SU-DHL-6 (cell line): ENCODE results near the gene DRAM1.
"Not testable (repeated sequence)": the region's sequence is repeated elsewhere in the genome, so short reads cannot be mapped to it uniquely, and the experiment has no call there.

Experiments
- H2AFZ ChIP-seq: fragments of 200-600 bp; sonication (generic); 2 replicates; pipeline ENCODE4 v1.6.1; 2014; ENCODE audit warnings: low read depth, mild to moderate bottlenecking, moderate library complexity, mixed read lengths, antibody characterized with exemption, low read length; ENCODE audit not compliant: severe bottlenecking
- H3F3A ChIP-seq: fragments of 200-600 bp; shearing (Covaris generic); 2 replicates; pipeline ENCODE4 v1.6.0; 2016; ENCODE audit warnings: antibody characterized with exemption, mild to moderate bottlenecking; ENCODE audit not compliant: insufficient read depth
- H3K27ac ChIP-seq: fragments of 200-600 bp; sonication (generic); 2 replicates; pipeline ENCODE4 v1.5.1; 2016; ENCODE audit warnings: low read depth, mild to moderate bottlenecking, low read length, moderate library complexity, mixed read lengths
- H3K27me3 ChIP-seq: fragments of 200-600 bp; sonication (generic), shearing (Covaris generic); 2 replicates; pipeline ENCODE4 v1.6.0; 2014; ENCODE audit warnings: mild to moderate bottlenecking, low read length
- H3K36me3 ChIP-seq: fragments of 200-600 bp; sonication (generic); 2 replicates; pipeline ENCODE4 v1.6.1; 2014; ENCODE audit warnings: mild to moderate bottlenecking, low read length, mixed read lengths
- H3K4me2 ChIP-seq: fragments of 300-600, 200-600 bp; shearing (Covaris generic), sonication (generic); 2 replicates; pipeline ENCODE4 v1.6.0; 2014; ENCODE audit warnings: low read length, low read depth, mild to moderate bottlenecking; ENCODE audit not compliant: poor library complexity, severe bottlenecking
- H3K4me3 ChIP-seq: fragments of 200-600 bp; sonication (generic); 2 replicates; pipeline ENCODE4 v1.5.1; 2014; ENCODE audit warnings: antibody characterized with exemption, low read length, mild to moderate bottlenecking, mixed read lengths; ENCODE audit not compliant: insufficient read depth, poor library complexity, severe bottlenecking
- H3K79me2 ChIP-seq: fragments of 200-600 bp; sonication (generic); 2 replicates; pipeline ENCODE4 v1.6.1; 2014; ENCODE audit warnings: mild to moderate bottlenecking, low read length, moderate library complexity; ENCODE audit not compliant: insufficient read depth
- H3K9ac ChIP-seq: fragments of 200-600 bp; sonication (generic); 2 replicates; pipeline ENCODE4 v1.7.0; 2014; ENCODE audit warnings: mild to moderate bottlenecking, low read length
- H3K9me2 ChIP-seq: fragments of 200-600 bp; sonication (generic); replicated peaks from 2 replicates; pipeline ENCODE4 v1.6.1; 2014; ENCODE audit warnings: low read length; ENCODE audit not compliant: insufficient read depth
- H3K9me3 ChIP-seq: fragments of 200-600 bp; sonication (generic); 2 replicates; pipeline ENCODE4 v1.6.1; 2014; ENCODE audit warnings: low read length, mixed read lengths; ENCODE audit not compliant: insufficient read depth
- H4K20me1 ChIP-seq: fragments of 200-600 bp; sonication (generic); 2 replicates; pipeline ENCODE4 v1.6.1; 2014; ENCODE audit warnings: low read depth, mild to moderate bottlenecking, antibody characterized with exemption, low read length, moderate library complexity, mixed read lengths
- CTCF ChIP-seq: fragments of 200-600 bp; sonication (generic); IDR thresholded peaks from one replicate; pipeline ENCODE4 v1.5.1; 2017; ENCODE audit warnings: antibody characterized with exemption, mild to moderate bottlenecking, low read length, moderate library complexity; ENCODE audit not compliant: insufficient read depth, poor library complexity, severe bottlenecking
- EZH2phosphoT487 ChIP-seq: fragments of 200-600 bp; sonication (generic), shearing (Covaris generic); conservative IDR thresholded peaks from 2 replicates; pipeline ENCODE4 v1.6.1; 2018; ENCODE audit warnings: mild to moderate bottlenecking, antibody characterized with exemption, low read length, moderate library complexity, mixed read lengths

The DRAM1 gene

GRCh38 chr12:101915841-101916240, 38.5 kb downstream of the DRAM1 start:
- Histone ChIP-seq H3F3A (no peaks in the 10 kb centered on the region), H3K9ac (no peak overlapping the region), H3K27ac (no peak overlapping the region), H3K4me3 (no peak overlapping the region), H2AFZ (no peak overlapping the region), H3K9me2 (no peaks in the 10 kb centered on the region), H3K36me3 (no peaks in the 10 kb centered on the region), H3K9me3 (no peaks in the 10 kb centered on the region), H3K79me2 (no peaks in the 10 kb centered on the region), H3K4me2 (no peak overlapping the region), H3K27me3 (no peaks in the 10 kb centered on the region), H4K20me1 (no peaks in the 10 kb centered on the region)
- TF ChIP-seq EZH2phosphoT487, result no peak
- no peak for TF ChIP-seq CTCF

DNA sequence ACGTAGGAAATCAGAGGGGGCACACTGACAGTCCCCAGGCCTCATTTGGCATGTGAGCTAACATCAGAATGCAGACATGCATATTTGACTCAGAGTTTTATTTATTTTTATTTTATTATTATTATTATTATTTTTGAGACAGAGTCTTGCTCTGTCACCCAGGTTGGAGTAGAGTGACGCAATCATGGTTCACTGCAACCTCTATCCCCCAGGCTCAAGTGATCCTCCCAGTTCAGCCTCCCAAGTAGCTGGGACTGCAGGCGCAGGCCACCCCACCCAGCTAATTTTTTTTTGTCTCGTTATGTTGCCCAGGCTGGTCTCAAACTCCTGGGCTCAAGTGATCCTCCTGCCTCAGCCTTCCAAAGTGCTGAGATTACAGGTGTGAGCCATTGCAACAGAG, 41.4 kb downstream of the DRAM1 start:
- not testable (repeated sequence) for H3K27ac ChIP-seq, H3K27me3 ChIP-seq, H3K4me3 ChIP-seq, H3K79me2 ChIP-seq, H3F3A ChIP-seq, H4K20me1 ChIP-seq, H3K36me3 ChIP-seq, H3K9me3 ChIP-seq, H3K4me2 ChIP-seq, H3K9me2 ChIP-seq, H3K9ac ChIP-seq, H2AFZ ChIP-seq

DNA sequence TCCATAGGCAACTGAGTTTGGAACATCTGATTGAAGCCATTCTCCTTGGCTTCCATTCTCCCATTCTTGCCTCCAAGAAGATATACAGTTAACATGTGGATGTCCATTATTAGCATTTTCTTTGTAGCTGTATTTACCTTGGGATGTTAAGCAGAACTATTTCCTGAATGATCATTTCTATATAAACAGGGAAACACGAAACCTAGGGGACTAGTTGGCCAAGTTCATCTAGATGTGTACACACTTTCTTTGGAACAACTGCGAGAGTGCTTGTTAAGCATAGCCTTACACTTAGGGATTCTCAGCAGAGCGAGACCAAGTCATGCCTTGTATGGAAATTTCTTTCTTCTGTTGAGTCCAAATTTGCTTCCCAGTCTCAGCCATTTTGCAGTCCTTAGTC, 42.1 kb downstream of the DRAM1 start:
- no peak overlapping the region for H3K27ac ChIP-seq

DNA sequence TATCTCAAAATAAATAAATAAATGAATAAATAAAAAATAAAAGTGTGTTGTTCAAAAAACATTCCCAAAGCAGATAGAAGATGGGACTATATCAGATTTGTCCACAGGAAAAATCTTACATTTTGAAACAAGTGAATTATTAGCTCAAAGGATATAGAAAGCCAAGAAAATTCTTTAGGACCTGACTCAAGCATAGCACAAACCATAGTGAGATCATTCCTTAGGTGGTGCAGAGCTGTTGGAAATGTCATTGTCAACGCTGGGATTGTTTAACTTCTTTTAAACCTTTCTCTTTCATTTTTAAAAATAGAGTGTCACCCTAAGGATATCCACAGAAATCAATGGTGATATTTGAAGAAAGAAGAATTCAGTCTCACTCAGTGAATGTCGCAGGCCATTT, 43.5 kb downstream of the DRAM1 start:
- no peaks in the 10 kb centered on the region for H3K79me2 ChIP-seq
- no peak overlapping the region for H3K9ac ChIP-seq
- H3K36me3 ChIP-seq, result no peaks in the 10 kb centered on the region
- no peak overlapping the region for H3K4me3 ChIP-seq
- H3K4me2 ChIP-seq, result no peak overlapping the region
- H3F3A ChIP-seq, result no peaks in the 10 kb centered on the region
- TF ChIP-seq EZH2phosphoT487 (no peak), CTCF (no peak)
- no peaks in the 10 kb centered on the region for H3K9me3 ChIP-seq
- H4K20me1 ChIP-seq, result no peaks in the 10 kb centered on the region
- no peaks in the 10 kb centered on the region for H3K9me2 ChIP-seq
- H3K27me3 ChIP-seq, result no peaks in the 10 kb centered on the region
- no peak overlapping the region for H2AFZ ChIP-seq
- no peak overlapping the region for H3K27ac ChIP-seq

More for the DNA sequence above, 42.1 kb downstream of the DRAM1 start:
- no peak overlapping the region for H3K4me2 ChIP-seq
- no peaks in the 10 kb centered on the region for H4K20me1 ChIP-seq
- no peak overlapping the region for H3K9ac ChIP-seq
- no peak overlapping the region for H3K4me3 ChIP-seq
- H3K9me2 ChIP-seq, result no peaks in the 10 kb centered on the region
- TF ChIP-seq CTCF (no peak), EZH2phosphoT487 (no peak)
- H3K36me3 ChIP-seq, result no peaks in the 10 kb centered on the region
- H3K9me3 ChIP-seq, result no peaks in the 10 kb centered on the region
- no peak overlapping the region for H2AFZ ChIP-seq
- H3K79me2 ChIP-seq, result no peaks in the 10 kb centered on the region
- no peaks in the 10 kb centered on the region for H3K27me3 ChIP-seq
- no peaks in the 10 kb centered on the region for H3F3A ChIP-seq
